HG02623 (cell line): ENCODE data around the gene OAS1.

ENCODE experiments used
- ATAC-seq: cut with Tn5 transposase; IDR thresholded peaks from one replicate; pipeline ENCODE4 v1.9.1; 2021; ENCODE audit warnings: moderate library complexity; ENCODE audit not compliant: unreplicated experiment

The OAS1 gene

DNA sequence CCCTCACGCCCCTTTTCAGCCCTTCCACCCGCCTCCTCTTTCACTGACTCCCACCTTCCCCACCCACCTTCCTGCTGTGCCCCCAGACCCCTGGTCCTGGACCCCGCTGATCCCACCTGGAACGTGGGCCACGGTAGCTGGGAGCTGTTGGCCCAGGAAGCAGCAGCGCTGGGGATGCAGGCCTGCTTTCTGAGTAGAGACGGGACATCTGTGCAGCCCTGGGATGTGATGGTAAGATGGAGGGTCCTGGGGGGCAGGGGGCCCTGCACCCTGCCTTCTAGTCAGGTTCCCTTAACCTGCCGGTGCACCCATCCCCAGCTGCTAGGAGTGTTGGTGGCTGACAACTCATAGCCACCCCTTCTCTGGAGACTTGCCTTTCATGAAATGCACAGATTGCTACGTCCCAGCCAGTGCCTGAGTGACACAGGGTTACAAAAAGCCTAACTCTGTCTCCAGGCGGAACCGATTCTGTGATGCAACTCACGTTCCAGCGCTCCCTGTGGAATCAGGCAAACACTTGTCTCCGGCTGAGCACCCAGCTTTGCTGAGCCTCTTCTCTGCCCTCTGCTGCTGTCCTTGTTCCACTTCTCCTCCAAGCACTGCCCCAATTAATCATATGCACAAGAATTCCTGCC lies 56.6 kb downstream of the OAS1 start:
- no peak for ATAC-seq

DNA sequence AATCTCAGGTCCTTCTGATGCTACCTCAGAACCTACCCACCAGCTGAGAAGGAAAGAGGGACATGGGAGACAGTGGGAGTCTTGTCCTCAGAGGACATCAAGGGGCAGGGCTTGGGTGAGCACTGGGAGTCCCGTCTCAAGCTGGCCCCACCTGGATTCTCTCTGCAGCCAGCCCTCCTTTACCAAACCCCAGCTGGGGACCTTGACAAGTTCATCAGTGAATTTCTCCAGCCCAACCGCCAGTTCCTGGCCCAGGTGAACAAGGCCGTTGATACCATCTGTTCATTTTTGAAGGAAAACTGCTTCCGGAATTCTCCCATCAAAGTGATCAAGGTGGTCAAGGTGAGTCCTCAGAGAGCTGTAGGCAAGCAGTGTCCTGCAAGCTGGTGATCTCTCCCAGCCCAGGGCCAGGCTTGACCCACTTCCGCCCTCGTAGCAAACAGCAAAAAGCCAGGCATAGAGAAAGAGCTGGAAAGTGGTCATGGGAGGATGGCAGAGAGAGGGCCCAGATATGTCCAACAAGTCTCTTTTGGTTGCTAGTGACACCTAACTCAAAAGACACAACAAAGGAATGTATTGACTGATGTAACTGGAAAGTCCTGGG lies 57.4 kb downstream of the OAS1 start:
- no peak for ATAC-seq

- no peak for ATAC-seq
Measured at GRCh38 chr12:112964915-112965314, 58.2 kb downstream of the OAS1 start.

- no peak for ATAC-seq
Measured at GRCh38 chr12:112965643-112966042, 58.9 kb downstream of the OAS1 start.

DNA sequence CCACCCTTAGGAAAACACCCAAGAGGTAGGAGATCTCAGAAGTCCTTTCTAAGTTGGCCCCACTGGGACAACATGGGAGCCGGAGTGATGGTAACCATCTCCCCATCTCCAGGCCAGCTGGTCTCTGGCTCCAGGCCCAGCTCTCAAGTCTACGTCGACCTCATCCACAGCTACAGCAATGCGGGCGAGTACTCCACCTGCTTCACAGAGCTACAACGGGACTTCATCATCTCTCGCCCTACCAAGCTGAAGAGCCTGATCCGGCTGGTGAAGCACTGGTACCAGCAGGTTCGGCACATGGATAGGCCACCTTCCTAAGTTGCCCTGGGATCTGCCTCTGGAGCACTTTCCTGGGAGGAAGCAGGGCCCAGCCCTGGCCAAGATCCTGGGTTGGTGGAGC lies 60.5 kb downstream of the OAS1 start:
- no peak for ATAC-seq

GRCh38 chr12:112967858-112968257 lies 61.1 kb downstream of the OAS1 start:
- no peak for ATAC-seq
